ENCODE measurements around the gene CRB1.

DNA sequence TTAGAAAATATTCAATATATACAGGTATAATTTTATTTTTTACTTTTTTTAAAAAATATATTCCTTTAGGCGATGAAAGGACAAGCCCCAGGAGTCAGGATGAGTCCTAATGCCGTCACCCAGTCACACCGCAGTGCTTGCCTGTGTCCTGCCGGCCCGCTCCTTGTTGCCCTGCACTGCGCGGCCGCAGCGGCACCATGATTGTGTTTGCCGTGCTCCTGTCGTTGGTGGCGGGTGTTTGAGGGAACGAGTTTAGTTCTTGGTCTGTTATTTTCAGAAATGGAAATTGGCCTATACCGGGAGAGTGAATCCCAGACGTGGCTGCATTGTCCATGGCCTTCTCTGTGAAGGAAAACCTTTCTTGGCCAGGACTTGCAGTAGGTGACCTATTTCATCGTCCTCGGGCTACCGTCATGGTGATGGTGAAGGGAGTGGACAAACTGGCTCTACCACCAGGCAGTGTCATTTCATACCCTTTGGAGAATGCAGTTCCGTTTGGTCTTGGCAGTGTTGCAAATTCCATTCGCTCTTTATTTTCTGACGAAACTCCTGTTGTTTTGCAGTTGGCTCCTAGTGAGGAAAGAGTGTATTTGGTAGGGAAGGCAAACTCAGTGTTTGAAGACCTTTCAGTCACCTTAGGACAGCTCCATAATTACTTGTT is 45.9 kb upstream of the CRB1 start:
- TF ChIP-seq, protein P1, sequence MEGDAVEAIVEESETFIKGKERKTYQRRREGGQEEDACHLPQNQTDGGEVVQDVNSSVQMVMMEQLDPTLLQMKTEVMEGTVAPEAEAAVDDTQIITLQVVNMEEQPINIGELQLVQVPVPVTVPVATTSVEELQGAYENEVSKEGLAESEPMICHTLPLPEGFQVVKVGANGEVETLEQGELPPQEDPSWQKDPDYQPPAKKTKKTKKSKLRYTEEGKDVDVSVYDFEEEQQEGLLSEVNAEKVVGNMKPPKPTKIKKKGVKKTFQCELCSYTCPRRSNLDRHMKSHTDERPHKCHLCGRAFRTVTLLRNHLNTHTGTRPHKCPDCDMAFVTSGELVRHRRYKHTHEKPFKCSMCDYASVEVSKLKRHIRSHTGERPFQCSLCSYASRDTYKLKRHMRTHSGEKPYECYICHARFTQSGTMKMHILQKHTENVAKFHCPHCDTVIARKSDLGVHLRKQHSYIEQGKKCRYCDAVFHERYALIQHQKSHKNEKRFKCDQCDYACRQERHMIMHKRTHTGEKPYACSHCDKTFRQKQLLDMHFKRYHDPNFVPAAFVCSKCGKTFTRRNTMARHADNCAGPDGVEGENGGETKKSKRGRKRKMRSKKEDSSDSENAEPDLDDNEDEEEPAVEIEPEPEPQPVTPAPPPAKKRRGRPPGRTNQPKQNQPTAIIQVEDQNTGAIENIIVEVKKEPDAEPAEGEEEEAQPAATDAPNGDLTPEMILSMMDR (IDR thresholded peaks at IDR 0.05; ENCODE audit: borderline replicate concordance, extremely low read depth, low read length, poor library complexity, severe bottlenecking): no peak
- no peak for TF ChIP-seq EZH2 (IDR thresholded peaks at IDR 0.05; ENCODE audit: borderline replicate concordance, low read depth, low read length, severe bottlenecking)
